Mononuclear cell (primary cell): Measurements from ENCODE around the gene EIF4E1B. TPM values are rescaled to one million over a fixed set of nuclear protein-coding genes. Genes with fewer than 3 reads are reported as not detected.

ENCODE experiments used
- H3K27me3 ChIP-seq: 2 replicates; pipeline ENCODE4 v1.6.0; 2011; ENCODE audit warnings: low read length, control low read depth; ENCODE audit not compliant: insufficient read depth
- H3K4me1 ChIP-seq: 2 replicates; pipeline ENCODE4 v1.5.1; 2011; ENCODE audit warnings: mild to moderate bottlenecking, low read length, control low read depth; ENCODE audit not compliant: insufficient read depth
- H3K4me3 ChIP-seq: 2 replicates; pipeline ENCODE4 v1.5.1; 2011; ENCODE audit warnings: mild to moderate bottlenecking, low read length, moderate library complexity
- H3K9me3 ChIP-seq: 2 replicates; pipeline ENCODE4 v1.5.1; 2011; ENCODE audit warnings: low read depth, mild to moderate bottlenecking, control low read depth, low read length
- total RNA-seq: library from RNA; depleted of rRNA; stranded (reverse); fragments of >200 nt; gene quantifications from one replicate; pipeline ENCODE4 v1.2.3, GENCODE V29; 2012

Gene EIF4E1B
- total RNA-seq, 1 donor: 0.10 TPM

- Histone ChIP-seq H3K4me3 (no peak overlapping the region), H3K9me3 (no peaks in the 10 kb centered on the region), H3K27me3 (peaks cover 23% of the 10 kb centered on the region), H3K4me1 (no peaks in the 10 kb centered on the region)
These were observed 17.6 kb upstream of the EIF4E1B start for GRCh38 chr5:176612855-176613254.

GRCh38 chr5:176614805-176615478 lies 15.5 kb upstream of the EIF4E1B start:
- Histone ChIP-seq H3K4me3 (no peak overlapping the region), H3K27me3 (peaks cover 32% of the 10 kb centered on the region), H3K9me3 (no peaks in the 10 kb centered on the region), H3K4me1 (peaks cover 8% of the 10 kb centered on the region)

- Histone ChIP-seq H3K4me3 (no peak overlapping the region), H3K9me3 (no peaks in the 10 kb centered on the region), H3K27me3 (peaks cover 41% of the 10 kb centered on the region), H3K4me1 (peaks cover 16% of the 10 kb centered on the region)
These were observed 14.0 kb upstream of the EIF4E1B start for GRCh38 chr5:176616511-176616910.

- peaks cover 37% of the 10 kb centered on the region for H3K27me3 ChIP-seq
- peaks cover 16% of the 10 kb centered on the region for H3K4me1 ChIP-seq
- no peak overlapping the region for H3K4me3 ChIP-seq
- H3K9me3 ChIP-seq: no peaks in the 10 kb centered on the region
These were observed 11.7 kb upstream of the EIF4E1B start for GRCh38 chr5:176618783-176619182.

- Histone ChIP-seq H3K4me3 (no peak overlapping the region), H3K27me3 (peaks cover 37% of the 10 kb centered on the region), H3K4me1 (peaks cover 16% of the 10 kb centered on the region), H3K9me3 (no peaks in the 10 kb centered on the region)
These were observed 11.3 kb upstream of the EIF4E1B start for GRCh38 chr5:176619203-176619568.

GRCh38 chr5:176619569-176620332 lies 10.7 kb upstream of the EIF4E1B start:
- no peaks in the 10 kb centered on the region for H3K9me3 ChIP-seq
- no peak overlapping the region for H3K4me3 ChIP-seq
- peaks cover 16% of the 10 kb centered on the region for H3K4me1 ChIP-seq
- peaks cover 37% of the 10 kb centered on the region for H3K27me3 ChIP-seq

- H3K27me3 ChIP-seq: peaks cover 37% of the 10 kb centered on the region
- no peaks in the 10 kb centered on the region for H3K9me3 ChIP-seq
- H3K4me3 ChIP-seq: no peak overlapping the region
These were observed 10.0 kb upstream of the EIF4E1B start for GRCh38 chr5:176620333-176620981.

GRCh38 chr5:176621661-176622079 lies 8.8 kb upstream of the EIF4E1B start:
- Histone ChIP-seq H3K4me3 (no peak overlapping the region), H3K27me3 (peaks cover 37% of the 10 kb centered on the region), H3K4me1 (peaks cover 16% of the 10 kb centered on the region), H3K9me3 (no peaks in the 10 kb centered on the region)

More at GRCh38 chr5:176620333-176620981, 10.0 kb upstream of the EIF4E1B start:
- peaks cover 16% of the 10 kb centered on the region for H3K4me1 ChIP-seq

GRCh38 chr5:176624142-176624541 lies 6.3 kb upstream of the EIF4E1B start:
- peaks cover 16% of the 10 kb centered on the region for H3K4me1 ChIP-seq
- H3K9me3 ChIP-seq: no peaks in the 10 kb centered on the region
- no peak overlapping the region for H3K4me3 ChIP-seq
- H3K27me3 ChIP-seq: peaks cover 31% of the 10 kb centered on the region

- Histone ChIP-seq H3K9me3 (no peaks in the 10 kb centered on the region), H3K4me1 (peaks cover 11% of the 10 kb centered on the region), H3K27me3 (peaks cover 32% of the 10 kb centered on the region), H3K4me3 (no peak overlapping the region)
These were observed 5.5 kb upstream of the EIF4E1B start for GRCh38 chr5:176624938-176625337.

GRCh38 chr5:176625512-176625911 lies 5.0 kb upstream of the EIF4E1B start:
- Histone ChIP-seq H3K27me3 (peaks cover 29% of the 10 kb centered on the region), H3K4me1 (peaks cover 12% of the 10 kb centered on the region), H3K4me3 (no peak overlapping the region), H3K9me3 (no peaks in the 10 kb centered on the region)

GRCh38 chr5:176625966-176626875 lies 4.3 kb upstream of the EIF4E1B start:
- H3K9me3 ChIP-seq: no peaks in the 10 kb centered on the region
- H3K27me3 ChIP-seq: peaks cover 29% of the 10 kb centered on the region
- peaks cover 15% of the 10 kb centered on the region for H3K4me1 ChIP-seq
- no peak overlapping the region for H3K4me3 ChIP-seq

- Histone ChIP-seq H3K9me3 (no peaks in the 10 kb centered on the region), H3K4me1 (peaks cover 15% of the 10 kb centered on the region), H3K4me3 (no peak overlapping the region), H3K27me3 (peaks cover 34% of the 10 kb centered on the region)
These were observed 3.6 kb upstream of the EIF4E1B start for GRCh38 chr5:176626876-176627236.

GRCh38 chr5:176627582-176627981 lies 2.9 kb upstream of the EIF4E1B start:
- Histone ChIP-seq H3K4me3 (no peak overlapping the region), H3K4me1 (peaks cover 15% of the 10 kb centered on the region), H3K27me3 (peaks cover 38% of the 10 kb centered on the region), H3K9me3 (no peaks in the 10 kb centered on the region)
